Naive B cell (primary cell): ENCODE data around the gene LAMA5. TPM values are rescaled to one million over a fixed set of nuclear protein-coding genes. Genes with fewer than 3 reads are reported as not detected.

Source experiments
- ATAC-seq, 2 donors: fragments of 150-1000 bp; cut with Tn5 transposase; 2 replicates each; pipeline ENCODE4 v1.10.0; 2021; ENCODE audit warnings: low read depth in 2 of 2, mild to moderate bottlenecking in 2 of 2, moderate library complexity in 2 of 2
- DNase-seq: peaks from one replicate; pipeline ENCODE4 v3.0.0; 2022
- H3K27ac Mint-ChIP-seq, 6 donors: one replicate each; pipeline ENCODE4 v1.8.0; 2020 to 2022; ENCODE audit warnings: mild to moderate bottlenecking in 6 of 6, mixed read lengths in 6 of 6, moderate library complexity in 5 of 6, inconsistent platforms in 2 of 6
- H3K27me3 Mint-ChIP-seq, 3 donors: one replicate each; pipeline ENCODE4 v1.8.0; 2021 to 2022; ENCODE audit warnings: mixed read lengths in 3 of 3, mild to moderate bottlenecking in 1 of 3
- H3K36me3 Mint-ChIP-seq, 2 donors: one replicate each; pipeline ENCODE4 v1.8.0; 2020 to 2022; ENCODE audit warnings: mixed read lengths in 2 of 2, inconsistent platforms in 1 of 2, mild to moderate bottlenecking in 1 of 2
- H3K4me1 Mint-ChIP-seq, 3 donors: one replicate each; pipeline ENCODE4 v1.8.0; 2020 to 2022; ENCODE audit warnings: mixed read lengths in 3 of 3, inconsistent platforms in 1 of 3, mild to moderate bottlenecking in 1 of 3, moderate library complexity in 1 of 3
- H3K4me3 Mint-ChIP-seq, 8 donors: one replicate each; pipeline ENCODE4 v1.8.0; 2020 to 2022; ENCODE audit warnings: mild to moderate bottlenecking in 8 of 8, mixed read lengths in 8 of 8, moderate library complexity in 8 of 8, inconsistent platforms in 2 of 8
- H3K9me3 Mint-ChIP-seq, 7 donors: one replicate each; pipeline ENCODE4 v1.8.0; 2020 to 2022; ENCODE audit warnings: mixed read lengths in 7 of 7, mild to moderate bottlenecking in 5 of 7, inconsistent platforms in 2 of 7, moderate library complexity in 1 of 7
- polyA plus RNA-seq, 6 donors: library from polyadenylated mRNA; unstranded; fragments of 300-500 nt; fragmentation: Illumina TruSeq; gene quantifications; one replicate each; pipeline ENCODE4 v1.2.3, GENCODE V29; 2021; ENCODE audit warnings: low read depth in 6 of 6

The LAMA5 gene, protein sequence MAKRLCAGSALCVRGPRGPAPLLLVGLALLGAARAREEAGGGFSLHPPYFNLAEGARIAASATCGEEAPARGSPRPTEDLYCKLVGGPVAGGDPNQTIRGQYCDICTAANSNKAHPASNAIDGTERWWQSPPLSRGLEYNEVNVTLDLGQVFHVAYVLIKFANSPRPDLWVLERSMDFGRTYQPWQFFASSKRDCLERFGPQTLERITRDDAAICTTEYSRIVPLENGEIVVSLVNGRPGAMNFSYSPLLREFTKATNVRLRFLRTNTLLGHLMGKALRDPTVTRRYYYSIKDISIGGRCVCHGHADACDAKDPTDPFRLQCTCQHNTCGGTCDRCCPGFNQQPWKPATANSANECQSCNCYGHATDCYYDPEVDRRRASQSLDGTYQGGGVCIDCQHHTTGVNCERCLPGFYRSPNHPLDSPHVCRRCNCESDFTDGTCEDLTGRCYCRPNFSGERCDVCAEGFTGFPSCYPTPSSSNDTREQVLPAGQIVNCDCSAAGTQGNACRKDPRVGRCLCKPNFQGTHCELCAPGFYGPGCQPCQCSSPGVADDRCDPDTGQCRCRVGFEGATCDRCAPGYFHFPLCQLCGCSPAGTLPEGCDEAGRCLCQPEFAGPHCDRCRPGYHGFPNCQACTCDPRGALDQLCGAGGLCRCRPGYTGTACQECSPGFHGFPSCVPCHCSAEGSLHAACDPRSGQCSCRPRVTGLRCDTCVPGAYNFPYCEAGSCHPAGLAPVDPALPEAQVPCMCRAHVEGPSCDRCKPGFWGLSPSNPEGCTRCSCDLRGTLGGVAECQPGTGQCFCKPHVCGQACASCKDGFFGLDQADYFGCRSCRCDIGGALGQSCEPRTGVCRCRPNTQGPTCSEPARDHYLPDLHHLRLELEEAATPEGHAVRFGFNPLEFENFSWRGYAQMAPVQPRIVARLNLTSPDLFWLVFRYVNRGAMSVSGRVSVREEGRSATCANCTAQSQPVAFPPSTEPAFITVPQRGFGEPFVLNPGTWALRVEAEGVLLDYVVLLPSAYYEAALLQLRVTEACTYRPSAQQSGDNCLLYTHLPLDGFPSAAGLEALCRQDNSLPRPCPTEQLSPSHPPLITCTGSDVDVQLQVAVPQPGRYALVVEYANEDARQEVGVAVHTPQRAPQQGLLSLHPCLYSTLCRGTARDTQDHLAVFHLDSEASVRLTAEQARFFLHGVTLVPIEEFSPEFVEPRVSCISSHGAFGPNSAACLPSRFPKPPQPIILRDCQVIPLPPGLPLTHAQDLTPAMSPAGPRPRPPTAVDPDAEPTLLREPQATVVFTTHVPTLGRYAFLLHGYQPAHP (N-terminal part only)
- polyA plus RNA-seq: 10 to 100 TPM in 1 of 6 donors, 1 to 10 TPM in 4, under 1 TPM in 1; 0.50 to 11.9 (median 6.1) TPM

DNA sequence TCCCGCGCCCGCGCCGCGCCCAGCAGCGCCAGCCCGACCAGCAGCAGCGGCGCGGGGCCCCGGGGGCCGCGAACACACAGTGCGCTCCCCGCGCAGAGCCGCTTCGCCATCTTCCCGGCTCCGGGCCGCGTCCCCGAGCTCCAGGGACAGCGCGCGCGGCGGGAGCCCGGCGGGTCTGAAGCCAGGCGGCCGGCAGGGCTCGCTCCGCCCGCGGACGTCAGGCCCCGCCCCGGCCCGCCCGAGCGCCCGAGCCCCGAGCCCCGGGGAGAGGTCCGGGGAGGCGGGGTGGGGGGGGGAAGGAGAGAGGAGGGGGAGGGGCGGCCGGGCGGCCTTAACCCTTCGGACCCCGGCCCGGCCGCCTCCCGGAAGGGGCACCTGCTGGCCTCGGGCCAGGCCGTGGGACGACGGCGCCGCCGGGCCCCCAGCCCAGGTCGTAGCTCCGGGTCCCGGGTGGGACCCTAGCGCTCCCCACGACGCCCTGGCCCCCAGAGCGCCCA is at the start of gene LAMA5:
LAMA5 (minus strand) TSS at position 177 of the 497 bp plus-strand sequence; CDS start at position 110, 67 bp downstream.
- Mint-ChIP-seq H3K27ac (peak within 1 kb of the TSS in 3 of 6 donors; percentile 57 to 87 (median 75)), H3K27me3 (peaks cover 0 to 14% (median 4%) of the 10 kb centered on the region in 3 donors), H3K4me1 (peaks cover 15 to 37% (median 24%) of the 10 kb centered on the region in 3 donors), H3K9me3 (no peaks in the 10 kb centered on the region), H3K4me3 (peak within 1 kb of the TSS; percentile 74 to 91 (median 86)), H3K36me3 (no peaks in the 10 kb centered on the region)
- DNase-seq (peak; percentile 28), ATAC-seq (peak; percentile 42 to 44)

DNA sequence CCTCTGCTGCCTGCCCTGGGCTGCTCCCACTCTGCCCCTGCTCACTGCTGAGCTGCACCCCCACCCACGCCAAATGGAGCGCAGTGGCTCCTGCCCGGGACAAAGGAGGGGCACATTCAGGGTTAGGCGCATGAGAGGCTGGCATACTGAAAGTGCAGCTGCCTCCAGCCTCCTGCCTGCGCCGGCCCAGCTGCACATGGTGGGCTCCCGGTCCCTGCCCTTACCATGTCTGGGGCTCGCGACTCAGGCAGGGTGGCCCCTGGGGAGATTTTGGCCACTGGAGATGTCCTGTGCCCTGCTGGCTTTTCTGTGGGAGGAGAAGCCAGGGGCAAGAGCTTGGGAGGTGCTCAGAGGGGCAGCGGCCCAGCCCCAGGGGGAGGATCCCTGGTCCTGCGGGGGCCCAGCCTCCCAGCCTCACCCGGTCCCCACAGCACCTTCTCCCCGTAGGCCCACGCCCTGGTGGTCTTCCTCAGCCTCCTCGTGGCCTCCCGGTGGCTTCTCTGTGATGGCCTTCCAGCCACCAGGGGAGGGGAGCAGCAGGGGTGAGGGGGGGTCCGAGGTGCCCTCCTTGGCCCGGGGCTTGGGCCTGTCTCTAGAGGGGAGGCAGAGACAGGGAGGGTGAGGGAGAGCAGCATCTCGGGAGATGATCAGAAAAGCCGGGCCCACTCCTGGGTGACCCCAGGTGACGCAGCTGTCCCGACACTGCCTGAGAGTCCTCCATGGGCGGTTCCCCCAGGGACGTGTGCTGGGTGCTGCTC is 48.4 kb upstream of the LAMA5 start:
- DNase-seq (no peak), ATAC-seq (no peak)
- Mint-ChIP-seq H3K27me3 (peaks cover 3 to 12% (median 9%) of the 10 kb centered on the region in 3 donors), H3K9me3 (no peaks in the 10 kb centered on the region), H3K36me3 (no peaks in the 10 kb centered on the region), H3K4me1 (peaks cover 0 to 3% (median 0%) of the 10 kb centered on the region in 3 donors), H3K4me3 (no peak overlapping the region), H3K27ac (no peak overlapping the region)

DNA sequence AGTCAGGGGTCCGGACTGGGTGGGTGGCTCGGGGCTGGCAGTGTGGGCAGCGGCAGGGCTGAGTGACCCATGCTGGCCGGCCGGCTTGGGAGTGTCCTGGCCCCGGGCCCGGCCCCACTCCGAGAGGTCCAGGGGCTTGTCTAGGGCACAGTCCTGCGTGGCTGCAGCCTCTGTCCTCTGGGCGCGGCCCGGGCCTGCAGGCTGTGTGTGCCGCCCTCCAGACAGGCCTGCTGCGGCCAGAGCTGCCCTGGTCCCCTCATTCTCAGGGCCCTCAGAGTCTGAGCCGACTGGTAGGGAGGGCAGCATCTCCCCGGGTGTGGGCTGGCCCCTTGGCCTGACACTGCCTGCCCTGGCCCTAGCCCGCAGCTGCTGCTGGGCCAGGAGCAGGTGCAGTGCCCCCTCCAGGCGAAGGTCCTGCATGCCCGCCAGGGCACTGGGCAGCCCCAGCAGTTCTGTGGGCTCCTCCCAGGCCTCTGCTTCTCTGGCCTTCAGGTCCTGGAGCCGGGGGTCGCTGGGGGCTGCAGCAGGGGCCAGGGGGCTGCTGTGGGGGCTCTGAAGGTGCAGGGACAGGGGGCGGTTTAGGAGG is 46.9 kb upstream of the LAMA5 start:
- Mint-ChIP-seq H3K4me1 (peaks cover 9 to 13% (median 10%) of the 10 kb centered on the region in 3 donors), H3K9me3 (no peaks in the 10 kb centered on the region), H3K27ac (no peak overlapping the region), H3K36me3 (no peaks in the 10 kb centered on the region), H3K27me3 (peaks cover 0 to 6% (median 4%) of the 10 kb centered on the region in 3 donors), H3K4me3 (no peak overlapping the region)
- DNase-seq (no peak), ATAC-seq (no peak)

DNA sequence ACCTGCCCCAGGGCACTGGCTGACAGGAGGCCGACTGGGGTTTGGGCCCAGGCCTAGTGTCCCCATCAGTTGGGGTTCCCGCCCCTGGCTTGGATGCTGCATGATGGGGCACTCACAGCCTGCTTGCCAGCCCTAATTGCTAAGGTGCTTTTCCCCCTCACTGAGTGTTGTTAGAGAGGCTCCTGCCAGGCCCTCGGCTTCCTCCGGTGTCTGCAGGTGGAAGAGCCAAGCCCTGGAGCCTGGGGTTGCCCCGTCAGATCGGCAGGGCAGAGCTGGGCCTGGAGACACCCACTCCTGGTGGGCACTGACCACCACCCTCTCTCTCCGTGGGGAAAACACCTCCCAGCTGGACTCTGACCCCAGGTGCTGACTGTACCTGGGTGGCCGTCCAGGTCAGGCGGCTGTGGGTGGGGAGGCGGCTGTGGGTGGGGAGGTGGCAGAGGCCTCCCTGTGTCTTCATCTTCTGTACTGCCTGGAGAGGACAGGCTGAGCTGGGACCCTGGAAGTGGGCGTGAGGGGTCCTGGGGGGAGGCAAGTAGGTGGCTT is 46.0 kb upstream of the LAMA5 start:
- H3K4me3 Mint-ChIP-seq: no peak overlapping the region
- no peak overlapping the region for H3K27ac Mint-ChIP-seq
- peaks cover 9 to 13% (median 10%) of the 10 kb centered on the region in 3 donors for H3K4me1 Mint-ChIP-seq
- no peak for DNase-seq
- no peak for ATAC-seq
- no peaks in the 10 kb centered on the region for H3K9me3 Mint-ChIP-seq
- H3K27me3 Mint-ChIP-seq: peaks cover 0 to 6% (median 4%) of the 10 kb centered on the region in 3 donors
- no peaks in the 10 kb centered on the region for H3K36me3 Mint-ChIP-seq

DNA sequence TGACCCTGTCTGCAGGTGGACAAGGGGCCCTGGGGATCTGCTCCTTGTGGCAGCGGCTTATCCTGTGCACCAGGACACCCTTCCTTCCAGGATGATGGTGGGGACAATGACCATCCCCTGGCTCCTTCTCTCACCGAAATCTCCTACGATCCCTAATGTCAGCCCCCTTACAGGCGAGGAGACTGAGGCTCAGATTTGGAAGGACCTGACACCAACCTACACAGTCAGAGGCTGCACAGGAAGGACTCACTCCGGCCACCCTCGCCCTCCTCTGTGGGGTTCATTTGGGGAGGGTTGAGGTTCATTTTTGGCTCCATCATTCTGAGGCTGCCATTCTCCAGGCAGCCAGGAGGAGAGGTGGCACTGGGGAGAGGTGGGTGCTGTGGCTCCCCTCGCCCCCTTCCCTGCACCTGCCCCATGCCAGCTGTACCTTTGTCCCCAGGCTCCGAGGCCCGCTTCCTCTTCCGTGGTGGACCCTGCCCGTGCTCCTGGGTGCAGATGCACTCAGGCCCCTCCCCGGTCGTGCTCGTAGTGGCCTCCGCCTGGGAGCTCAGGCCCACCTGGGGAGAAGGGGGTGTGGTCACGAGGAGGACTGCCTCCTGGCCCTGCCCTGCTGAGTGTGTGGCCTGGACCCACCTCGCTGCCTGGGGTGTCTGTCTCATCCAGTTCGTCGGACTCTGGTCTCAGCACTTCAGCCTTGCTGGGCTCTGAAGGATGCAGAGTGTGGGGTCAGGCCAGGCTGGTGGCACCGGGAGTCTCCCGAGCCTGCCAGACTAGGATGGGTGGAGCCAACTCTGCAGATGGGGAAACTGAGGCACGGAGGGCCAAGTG is 45.3 kb upstream of the LAMA5 start:
- no peak for ATAC-seq
- no peak overlapping the region for H3K27ac Mint-ChIP-seq
- peaks cover 9 to 13% (median 10%) of the 10 kb centered on the region in 3 donors for H3K4me1 Mint-ChIP-seq
- H3K4me3 Mint-ChIP-seq: no peak overlapping the region
- peaks cover 0 to 4% (median 0%) of the 10 kb centered on the region in 3 donors for H3K27me3 Mint-ChIP-seq
- no peaks in the 10 kb centered on the region for H3K36me3 Mint-ChIP-seq
- DNase-seq: no peak
- H3K9me3 Mint-ChIP-seq: no peaks in the 10 kb centered on the region

DNA sequence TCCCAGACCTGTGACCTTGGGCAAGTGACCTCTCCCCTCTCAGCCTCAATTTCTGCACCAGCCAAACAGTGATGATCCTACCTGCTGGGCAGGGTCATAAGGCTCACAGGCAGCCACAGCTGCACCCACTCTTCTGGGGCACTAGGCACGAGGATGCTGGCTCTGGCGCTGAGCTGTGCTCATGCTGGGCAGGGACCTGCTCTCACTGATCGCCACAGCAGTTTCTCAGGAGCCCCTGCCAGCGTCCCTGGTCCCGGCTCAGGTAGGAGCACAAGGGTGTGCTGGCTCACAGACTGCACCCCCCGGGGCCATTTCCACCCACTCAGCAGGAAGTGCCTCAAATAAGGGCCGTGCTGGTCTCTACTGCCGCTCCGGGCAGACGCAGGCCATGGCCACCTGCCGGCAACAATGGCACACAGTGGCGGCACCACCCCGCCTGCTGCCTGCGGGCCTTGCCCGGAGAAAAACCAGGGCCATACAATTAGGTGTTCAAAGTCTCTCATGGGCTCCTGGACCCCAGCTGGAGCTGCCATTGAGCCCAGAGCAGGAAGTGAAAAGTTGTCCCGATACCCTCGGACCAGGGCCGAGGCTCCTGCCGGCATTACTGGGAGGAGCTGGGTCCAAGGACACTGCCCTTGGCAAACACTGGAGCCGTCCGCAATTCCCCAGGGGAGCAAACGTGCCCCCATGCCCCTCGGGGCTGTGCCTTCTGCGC is 44.5 kb upstream of the LAMA5 start:
- H3K4me3 Mint-ChIP-seq: peak overlapping the region in 2 of 8 donors; percentile 25 to 70
- no peaks in the 10 kb centered on the region for H3K27me3 Mint-ChIP-seq
- ATAC-seq (no peak), DNase-seq (no peak)
- H3K9me3 Mint-ChIP-seq: no peaks in the 10 kb centered on the region
- H3K4me1 Mint-ChIP-seq: peaks cover 9 to 13% (median 10%) of the 10 kb centered on the region in 3 donors
- no peaks in the 10 kb centered on the region for H3K36me3 Mint-ChIP-seq
- no peak overlapping the region for H3K27ac Mint-ChIP-seq

DNA sequence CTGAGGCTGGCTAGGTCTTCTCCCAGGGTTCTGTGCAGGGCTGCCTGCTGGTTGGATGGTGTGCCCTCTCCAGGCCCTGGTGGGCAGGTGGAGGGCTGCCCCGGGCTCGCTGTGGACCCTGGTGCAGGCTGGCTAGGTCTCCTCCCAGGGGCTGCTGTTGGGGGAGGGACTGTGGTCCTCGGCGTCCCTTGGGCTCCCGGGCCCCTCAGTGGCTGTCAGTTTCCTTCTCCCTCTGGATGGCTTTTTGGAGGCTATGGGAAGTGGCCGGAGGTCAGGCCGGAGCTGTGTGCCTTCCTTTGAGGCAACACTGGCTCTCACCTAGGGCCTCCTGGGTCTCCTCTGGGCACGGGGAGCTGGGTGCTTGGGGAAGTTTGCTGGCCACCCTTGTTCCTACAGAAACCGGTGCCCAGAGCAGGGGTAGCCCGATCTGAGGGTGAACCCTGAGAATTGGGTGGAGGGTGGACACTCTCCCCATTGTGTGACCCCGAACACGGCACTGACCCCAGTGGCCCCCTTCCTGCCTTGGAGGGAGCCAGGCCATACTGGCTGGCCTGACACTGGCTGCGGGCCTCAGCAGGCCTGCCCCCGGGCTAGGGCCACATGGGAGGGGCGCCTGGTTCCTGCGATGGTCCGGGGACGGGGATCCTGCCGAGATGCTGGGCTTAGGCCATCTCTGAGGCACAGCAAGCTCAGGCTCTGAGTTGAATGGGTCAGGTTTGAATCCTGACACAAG is 43.8 kb upstream of the LAMA5 start:
- ATAC-seq (no peak), DNase-seq (no peak)
- Mint-ChIP-seq H3K4me3 (peak overlapping the region in 1 of 8 donors; percentile 41), H3K27me3 (no peaks in the 10 kb centered on the region), H3K27ac (no peak overlapping the region), H3K4me1 (peaks cover 14 to 17% (median 15%) of the 10 kb centered on the region in 3 donors), H3K36me3 (no peaks in the 10 kb centered on the region), H3K9me3 (no peaks in the 10 kb centered on the region)

DNA sequence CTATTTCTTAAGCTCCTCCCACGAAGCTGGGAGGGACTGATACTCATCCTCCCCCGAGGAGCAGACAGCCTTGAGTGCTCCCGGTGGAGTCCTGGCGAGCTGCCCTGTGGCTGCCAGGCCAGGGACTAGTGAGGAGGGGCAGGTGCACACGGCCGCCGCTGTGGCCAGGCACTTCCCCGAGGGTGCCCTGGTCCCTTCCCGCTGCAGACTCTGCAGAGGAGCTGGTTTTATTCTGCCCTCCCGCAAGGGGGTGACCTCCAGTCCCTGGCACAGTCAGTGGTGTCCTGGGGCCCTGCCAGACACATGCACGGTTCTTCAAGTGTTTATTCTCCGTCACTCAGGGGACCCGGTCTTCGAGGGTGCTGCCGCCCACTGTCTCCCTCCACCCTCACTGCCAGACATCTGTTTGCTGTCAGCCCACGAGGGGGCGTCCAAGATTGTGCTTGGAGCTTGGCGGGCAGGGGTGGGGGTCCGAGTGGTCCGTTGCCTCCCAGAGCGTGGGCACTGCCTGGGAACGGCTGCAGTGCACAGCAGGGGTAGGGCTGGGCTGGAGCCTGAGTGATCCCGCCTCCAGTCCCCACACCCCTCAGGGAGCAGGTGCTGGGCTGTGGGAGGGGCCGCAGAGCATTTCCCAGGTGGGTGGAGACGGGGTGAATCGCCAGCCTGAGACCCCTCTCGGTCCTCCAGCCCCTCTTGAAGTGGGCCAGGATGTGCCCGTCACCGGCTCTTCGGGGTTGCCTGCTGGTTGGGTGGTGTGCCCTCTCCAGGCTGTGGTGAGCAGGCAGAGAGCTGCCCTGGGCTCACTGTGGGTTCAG is 43.0 kb upstream of the LAMA5 start:
- Mint-ChIP-seq H3K9me3 (no peaks in the 10 kb centered on the region), H3K27me3 (no peaks in the 10 kb centered on the region), H3K4me1 (peaks cover 20 to 25% (median 21%) of the 10 kb centered on the region in 3 donors), H3K27ac (peak overlapping the region in 2 of 6 donors; percentile 57 to 60), H3K4me3 (peak overlapping the region in 7 of 8 donors; percentile 25 to 82 (median 65)), H3K36me3 (no peaks in the 10 kb centered on the region)
- peak; percentile 15 to 18 for ATAC-seq
- DNase-seq: peak; percentile 44

DNA sequence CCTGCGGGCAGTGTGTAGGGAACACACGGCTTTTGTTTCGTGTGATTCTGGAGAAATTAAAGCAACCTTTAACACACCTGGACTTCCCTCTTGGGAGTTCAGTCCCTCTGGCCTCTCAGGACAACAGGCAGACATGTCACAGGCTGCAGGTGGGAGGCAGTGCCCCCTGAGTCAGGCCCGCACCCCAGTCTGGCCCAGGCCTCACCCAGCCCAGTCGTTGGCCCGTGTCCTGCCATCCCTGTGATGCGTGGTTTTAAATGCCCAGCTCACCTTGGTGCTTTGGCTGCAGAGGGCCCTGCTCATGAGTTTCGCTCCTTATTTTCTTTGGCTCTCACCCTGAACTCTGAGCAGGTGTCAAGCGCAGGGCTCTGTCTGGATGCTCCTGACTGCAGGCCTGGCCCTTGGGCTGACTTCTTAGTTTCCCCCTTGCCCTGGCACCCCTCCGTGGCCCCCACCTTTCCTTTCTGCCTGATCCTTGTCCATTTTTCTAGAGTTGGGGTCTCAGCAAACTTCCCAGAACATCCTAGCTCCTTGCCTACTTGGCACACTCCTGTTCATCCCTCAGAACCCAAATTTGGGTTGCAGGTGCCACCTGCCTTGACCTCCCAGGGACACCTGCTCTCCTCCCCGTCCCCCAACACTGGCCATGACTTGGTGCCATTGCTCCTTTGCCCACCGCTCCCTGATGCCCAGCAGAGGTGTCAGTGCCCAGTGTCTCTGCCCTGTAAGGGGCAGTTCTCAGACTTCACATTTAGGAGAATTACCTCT is 42.2 kb upstream of the LAMA5 start:
- H3K36me3 Mint-ChIP-seq: no peaks in the 10 kb centered on the region
- H3K9me3 Mint-ChIP-seq: no peaks in the 10 kb centered on the region
- peak overlapping the region; percentile 39 to 82 (median 64) for H3K4me3 Mint-ChIP-seq
- peaks cover 20 to 29% (median 26%) of the 10 kb centered on the region in 3 donors for H3K4me1 Mint-ChIP-seq
- DNase-seq (no peak), ATAC-seq (no peak)
- no peaks in the 10 kb centered on the region for H3K27me3 Mint-ChIP-seq
- H3K27ac Mint-ChIP-seq: peak overlapping the region in 1 of 6 donors; percentile 60
